ENCODE results near the gene ZNF628.
"Not testable (repeated sequence)": the region's sequence is repeated elsewhere in the genome, so short reads cannot be mapped to it uniquely, and the experiment has no call there.

ZNF628 gene

DNA sequence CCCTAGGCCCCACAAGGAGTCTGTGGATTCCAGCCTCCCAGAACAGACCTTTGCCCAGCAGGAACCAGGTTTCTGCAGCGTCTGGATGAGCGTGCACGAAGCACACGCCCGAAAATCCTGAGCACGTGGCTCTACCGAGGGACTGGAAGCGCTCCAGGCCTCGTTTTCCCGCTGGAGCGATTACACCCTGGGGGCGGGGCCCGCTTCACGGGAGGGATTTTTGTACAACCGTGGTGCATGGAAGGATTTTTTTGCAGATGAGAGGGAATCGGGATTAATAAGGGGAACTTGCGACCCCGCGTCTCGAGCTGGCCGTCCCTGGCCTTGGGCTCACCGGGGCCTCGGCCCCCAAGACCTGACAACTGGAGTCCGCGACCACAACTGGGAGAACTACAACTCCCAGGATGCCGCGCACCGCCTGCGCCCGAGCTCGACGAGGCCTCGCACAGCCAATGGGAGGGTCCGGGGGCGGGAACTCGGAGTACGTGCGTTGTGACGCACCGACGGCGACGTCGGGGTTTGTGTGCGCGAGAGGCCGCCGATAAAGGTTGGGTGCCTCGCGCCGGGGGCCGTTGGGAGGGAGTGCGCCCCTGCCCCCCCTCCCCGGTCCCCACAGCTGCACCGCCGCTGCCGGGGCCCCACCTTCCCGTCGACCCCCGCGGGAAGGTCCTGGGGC lies at the start of gene ZNF628:
Gene ZNF628 (plus strand): TSS at position 518 of the 676 bp plus-strand sequence. CDS start 3,294 bp downstream, outside the sequence.
- DNase-seq: peak; percentile 96

GRCh38 chr19:55431183-55431582 lies 45.2 kb upstream of the ZNF628 start:
- no peak for DNase-seq

- no peak for DNase-seq
Observed at GRCh38 chr19:55432241-55432959, 44.0 kb upstream of the ZNF628 start.

DNA sequence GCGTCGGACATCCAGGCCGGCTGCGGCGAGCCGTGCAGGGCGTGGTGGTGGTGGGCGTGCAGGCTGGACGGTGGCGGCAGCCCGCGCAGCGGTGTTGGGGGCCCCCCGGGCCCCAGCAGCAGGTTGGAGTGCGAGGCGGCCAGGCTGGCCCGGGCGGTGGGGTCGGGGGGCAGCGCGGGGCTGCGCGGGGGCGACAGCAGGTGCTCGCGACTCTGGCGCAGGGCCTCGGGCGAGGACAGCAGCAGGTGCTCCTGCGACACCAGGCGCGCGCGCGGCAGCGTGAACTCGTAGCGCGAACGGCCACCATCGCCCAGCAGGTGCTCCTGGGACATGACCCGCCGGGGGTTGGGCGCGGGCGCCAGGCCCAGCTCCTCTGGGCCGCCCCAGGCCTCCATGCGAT lies 43.1 kb upstream of the ZNF628 start:
- DNase-seq: peak; percentile 4

DNA sequence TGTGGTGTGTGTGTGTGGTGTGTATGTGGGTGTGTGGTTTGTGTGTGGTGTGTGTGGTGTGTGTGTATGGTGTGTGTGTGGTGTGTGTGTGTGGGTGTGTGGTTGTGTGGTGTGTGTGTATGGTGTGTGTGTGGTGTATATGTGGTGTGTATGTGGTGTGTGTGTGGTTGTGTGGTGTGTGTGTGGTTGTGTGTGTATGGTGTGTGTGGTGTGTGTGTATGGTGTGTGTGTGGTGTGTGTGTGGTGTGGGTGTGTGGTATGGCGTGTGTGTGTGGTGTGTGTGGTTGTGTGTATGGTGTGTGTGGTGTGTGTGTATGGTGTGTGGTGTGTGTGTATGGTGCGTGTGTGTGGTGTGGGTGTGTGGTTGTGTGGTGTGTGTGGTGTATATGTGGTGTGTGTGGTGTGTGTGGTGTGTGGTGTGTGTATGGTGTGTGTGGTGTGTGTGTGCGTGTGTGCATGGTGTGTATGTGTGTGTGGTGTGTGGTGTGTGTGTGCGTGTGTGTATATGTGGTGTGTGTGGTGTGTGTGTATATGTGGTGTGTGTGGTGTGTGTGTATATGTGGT lies 42.0 kb upstream of the ZNF628 start:
- no peak for DNase-seq

DNA sequence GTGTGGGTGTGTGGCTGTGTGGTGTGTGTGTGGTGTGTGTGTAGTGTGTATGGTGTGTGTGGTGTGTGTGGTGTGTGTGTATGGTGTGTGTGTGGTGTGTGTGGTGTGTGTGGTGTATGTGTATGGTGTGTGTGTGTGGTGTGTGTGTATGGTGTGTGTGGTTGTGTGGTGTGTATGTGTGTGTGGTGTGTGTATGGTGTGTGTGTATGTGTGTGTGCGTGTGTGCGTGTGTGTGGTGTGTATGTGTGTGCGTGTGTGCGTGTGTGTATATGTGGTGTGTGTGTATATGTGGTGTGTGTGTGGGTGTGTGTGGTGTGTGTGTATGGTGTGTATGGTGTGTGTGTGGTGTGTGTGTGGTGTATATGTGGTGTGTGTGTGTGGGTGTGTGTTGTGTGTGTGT lies 41.4 kb upstream of the ZNF628 start:
- no peak for DNase-seq

DNA sequence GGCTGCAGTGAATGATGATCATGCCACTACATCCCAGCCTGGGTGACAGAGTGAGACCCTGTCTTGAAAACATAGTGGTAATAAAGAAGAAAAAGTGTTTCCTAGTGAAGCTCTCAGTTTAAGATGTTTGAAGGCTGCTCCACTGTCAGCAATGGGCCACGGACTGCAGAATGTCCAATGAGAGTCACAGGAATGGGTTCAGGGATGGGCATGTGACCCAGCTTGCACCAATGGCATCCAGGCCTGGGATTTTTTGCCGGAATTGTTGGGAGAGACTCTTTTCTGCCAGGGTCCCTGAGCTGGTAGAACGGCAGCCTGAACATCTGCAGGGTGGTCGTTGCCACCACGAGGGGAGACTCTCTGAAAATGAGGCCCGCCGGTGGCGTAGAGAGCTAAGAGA lies 39.6 kb upstream of the ZNF628 start:
- DNase-seq: no peak

GRCh38 chr19:55437410-55437809 lies 39.0 kb upstream of the ZNF628 start:
- DNase-seq: peak; percentile 77

- DNase-seq: no peak
Observed at GRCh38 chr19:55439052-55439451, 37.4 kb upstream of the ZNF628 start.

DNA sequence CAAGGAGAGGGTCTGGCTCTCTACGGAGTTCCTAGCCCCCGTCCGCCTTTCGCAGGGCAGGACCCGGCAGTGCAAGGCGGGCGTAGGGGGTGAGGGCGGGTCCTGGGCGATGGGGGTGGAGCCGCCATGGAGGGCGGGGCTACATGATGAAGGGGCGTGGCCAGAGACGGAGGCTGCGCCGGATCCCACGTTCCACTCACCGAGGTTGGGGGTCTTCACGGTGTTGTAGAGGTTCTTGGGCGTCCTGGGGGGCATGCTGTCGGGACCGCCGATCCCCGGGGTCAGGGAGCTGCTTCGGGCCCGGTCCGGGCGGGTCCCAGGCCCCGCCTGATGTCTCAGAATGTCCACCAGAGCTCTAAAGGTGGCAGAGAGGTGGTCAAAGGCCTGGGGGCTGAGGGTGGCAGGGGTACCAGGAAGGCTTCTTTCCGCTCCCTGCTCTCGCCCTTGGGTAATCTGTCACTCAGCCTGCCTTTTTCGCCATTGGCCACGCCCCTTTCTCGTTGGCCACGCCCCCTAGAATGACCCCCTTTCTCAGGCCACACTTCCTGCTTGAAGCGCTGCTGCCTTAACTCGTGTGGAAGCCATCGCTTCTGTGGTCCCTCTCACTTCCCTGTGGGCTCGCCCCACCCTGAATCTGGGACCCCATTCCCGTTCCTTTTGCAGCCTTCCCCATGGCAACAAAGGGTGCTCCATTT lies 35.9 kb upstream of the ZNF628 start:
- DNase-seq: peak; percentile 17

DNA sequence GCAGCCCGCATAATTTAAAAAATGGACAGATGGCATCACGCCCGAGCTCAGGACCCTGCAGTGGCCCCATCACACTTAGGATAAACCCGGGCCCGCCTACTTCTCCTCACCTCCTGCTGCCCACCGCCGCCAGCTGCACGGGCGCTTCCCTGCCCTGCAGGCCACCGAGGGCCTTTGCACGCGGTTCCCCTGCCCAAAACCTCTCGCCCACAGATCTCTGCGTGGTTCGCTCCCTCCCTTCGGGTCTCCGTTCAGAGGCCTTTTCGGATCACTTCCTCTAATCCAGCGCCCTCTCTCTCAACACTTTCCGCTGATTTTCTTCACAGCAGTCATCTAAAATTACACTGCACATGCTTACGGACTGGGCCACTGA lies 35.1 kb upstream of the ZNF628 start:
- no peak for DNase-seq

DNA sequence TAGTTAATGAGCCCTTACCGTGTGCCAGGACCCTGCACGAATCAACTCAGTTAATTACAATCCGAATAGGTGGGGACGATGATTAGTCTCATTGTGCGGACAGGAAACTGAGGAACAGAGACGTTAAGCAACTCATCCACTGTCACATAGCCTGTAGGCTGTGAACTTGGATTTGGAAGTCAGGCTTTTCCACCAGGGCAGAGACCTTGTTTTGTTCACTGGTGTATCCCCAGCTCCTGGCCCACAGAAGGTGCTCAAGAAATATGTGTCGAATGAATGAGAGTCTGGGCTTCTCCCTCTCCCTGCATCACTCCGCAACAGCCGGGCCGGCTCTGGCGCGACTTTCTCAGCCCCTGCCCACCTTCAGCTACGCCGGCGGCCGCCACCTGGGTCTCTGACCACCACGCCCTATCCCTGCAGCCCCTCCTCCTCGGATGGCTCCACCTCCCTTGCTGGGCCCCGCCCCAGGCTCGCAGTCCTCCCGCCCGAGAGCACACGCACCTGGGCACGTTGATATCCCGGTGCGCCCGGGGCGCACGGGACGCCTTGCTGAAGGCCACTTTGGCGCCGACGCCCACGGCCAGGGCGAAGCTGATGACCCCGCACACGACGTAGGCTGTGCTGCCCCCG lies 34.6 kb upstream of the ZNF628 start:
- peak; percentile 16 for DNase-seq

DNA sequence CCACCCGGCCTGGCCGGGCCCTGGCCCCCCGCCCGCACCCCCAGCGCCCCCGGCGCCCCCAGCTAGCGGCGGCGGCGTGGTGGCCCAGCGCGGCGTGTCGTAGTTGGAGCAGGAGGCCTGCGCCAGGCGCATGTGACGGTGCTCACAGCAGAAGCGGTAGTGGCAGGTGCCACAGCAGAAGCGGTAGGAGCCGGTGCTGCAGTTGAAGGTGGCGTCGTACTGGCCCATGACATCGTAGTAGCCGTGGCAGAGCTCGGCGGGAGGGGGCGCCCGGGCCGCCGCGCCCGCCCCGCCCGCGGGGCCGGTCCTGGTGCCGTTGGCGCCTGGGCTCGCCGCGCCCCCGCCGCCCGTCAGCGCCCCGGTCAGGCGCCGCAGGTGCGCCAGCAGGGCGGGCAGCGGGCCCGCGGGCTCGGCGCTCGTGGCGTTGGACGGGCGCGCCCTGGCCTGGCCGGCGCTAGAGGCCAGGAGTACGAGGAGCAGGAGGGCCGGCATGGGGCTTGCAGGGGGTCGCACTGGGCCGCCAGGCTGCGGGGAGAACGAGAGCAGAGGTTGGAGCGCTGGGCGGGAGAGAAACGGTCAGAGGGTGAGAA lies 34.0 kb upstream of the ZNF628 start:
- DNase-seq: no peak

DNA sequence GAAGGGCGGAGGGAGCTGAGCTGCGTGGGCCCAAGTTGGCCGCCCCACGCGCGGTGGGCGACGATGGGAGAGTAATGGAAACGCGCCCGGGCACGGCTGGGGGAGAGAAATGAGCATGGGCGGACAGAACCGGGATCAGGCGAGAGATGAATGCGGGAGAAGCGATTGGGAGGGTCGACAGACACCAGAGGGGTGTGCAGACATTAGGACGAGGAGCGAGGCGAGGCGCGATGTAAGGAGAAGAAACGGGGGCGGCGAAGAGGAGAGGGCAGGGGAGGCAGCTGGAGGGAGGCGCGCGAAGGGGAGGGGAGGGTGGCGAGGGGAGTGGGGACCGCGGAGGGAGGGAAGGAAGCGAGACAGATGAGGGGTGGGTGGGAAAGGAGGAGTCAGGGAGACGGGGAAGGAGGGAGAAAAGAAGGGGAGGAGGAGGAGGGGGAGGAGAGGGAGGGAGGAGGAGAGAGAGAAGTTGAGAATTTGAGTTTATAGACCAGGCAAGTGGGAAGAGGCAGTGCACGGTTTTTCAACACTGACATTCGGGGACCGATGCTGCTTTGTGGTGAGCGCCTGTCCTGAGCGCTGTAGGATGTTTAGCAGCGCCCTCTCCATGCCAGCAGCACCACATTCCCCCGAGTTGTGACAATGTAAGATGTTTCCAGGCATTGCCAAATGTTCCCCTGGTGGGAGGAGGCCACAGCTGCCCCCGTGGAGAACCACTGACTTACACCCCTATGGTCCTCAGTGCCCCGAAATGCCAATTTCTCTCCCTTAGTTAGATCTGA lies 33.2 kb upstream of the ZNF628 start, which contains the start of gene SHISA7:
Gene SHISA7 (minus strand): TSS at position 256 of the 779 bp plus-strand sequence. CDS start 437 bp downstream, outside the sequence.
- DNase-seq: no peak

DNA sequence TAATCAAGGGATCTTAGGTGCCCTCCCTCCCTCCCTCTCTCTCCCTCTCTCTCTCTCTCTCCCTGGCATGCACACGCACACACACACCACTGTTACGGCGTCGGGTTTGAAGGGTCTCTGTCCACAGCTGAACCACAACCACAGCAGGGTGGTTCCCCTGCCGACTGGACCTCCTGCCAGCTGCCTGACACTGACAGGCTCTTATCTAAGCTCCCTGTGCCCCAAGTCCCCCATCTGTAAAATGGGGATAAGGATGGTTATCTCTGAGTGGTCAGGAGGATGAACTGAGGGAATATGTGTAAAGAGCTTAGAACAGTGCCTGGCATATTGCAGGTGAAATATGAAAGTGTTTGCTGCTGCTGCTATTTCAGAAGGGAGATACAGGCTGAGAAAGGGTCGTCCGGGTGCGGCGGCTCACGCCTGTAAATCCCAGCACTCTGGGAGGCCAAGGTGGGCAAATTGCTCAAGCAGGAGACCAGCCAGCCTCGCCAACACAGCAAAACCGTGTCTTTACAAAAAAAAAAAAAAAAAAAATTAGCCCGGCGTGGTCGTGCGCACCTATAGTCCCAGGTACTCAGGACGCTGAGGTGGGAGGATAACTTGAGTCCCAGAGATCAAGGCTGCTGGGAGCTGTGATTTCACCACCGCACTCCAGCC lies 32.5 kb upstream of the ZNF628 start:
- no peak for DNase-seq

- no peak for DNase-seq
Observed at GRCh38 chr19:55444646-55445045, 31.8 kb upstream of the ZNF628 start.

- DNase-seq: no peak
Observed at GRCh38 chr19:55446060-55446459, 30.4 kb upstream of the ZNF628 start.

DNA sequence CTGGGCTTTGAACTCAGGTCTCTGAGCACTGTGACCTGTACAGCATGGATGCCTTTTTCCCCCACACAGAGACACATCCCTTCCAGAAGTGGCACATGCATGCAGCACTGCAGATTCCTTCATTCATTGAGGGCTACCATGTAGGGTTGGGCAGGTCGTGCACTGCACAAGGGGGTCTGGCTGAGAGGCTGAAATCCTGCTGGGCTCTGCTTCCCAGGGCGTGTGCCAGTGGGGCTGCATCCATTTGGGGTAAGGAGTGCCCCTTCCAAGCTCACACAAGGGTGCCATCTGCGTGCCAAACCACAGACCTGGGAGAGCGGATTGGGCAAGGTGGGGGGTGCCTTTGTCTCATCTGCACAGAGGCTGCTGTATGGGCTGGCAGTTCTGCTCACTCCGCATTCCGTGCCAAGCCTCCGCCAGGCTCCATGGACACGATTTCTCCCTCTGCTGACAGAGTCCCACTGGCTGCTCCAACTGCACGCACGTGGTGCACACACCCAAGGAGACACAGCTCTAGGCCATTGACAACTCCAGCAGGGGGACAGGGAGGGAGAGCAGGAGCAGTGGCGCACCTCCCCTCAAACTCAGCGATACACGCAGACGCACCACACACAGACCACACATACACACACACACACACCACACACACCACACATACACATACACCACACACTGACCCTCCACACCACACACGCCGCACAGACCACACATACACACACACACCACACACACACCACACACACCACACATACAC lies 28.8 kb upstream of the ZNF628 start:
- DNase-seq: no peak

DNA sequence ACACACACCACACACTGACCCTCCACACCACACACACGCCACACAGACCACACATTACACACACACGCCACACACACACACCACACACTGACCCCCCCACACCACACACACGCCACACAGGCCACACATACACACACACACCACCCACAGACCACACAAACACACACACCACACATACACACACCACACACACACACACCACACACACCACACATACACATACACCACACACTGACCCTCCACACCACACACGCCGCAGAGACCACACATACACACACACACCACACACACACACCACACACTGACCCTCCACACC lies 28.3 kb upstream of the ZNF628 start:
- DNase-seq: not testable (repeated sequence)

- no peak for DNase-seq
Observed at GRCh38 chr19:55449469-55449868, 26.9 kb upstream of the ZNF628 start.
